HepG2 (cell line): Measurements from ENCODE around the gene C15orf62. TPM values are rescaled to one million over a fixed set of nuclear protein-coding genes. Genes with fewer than 3 reads are reported as not detected.

Source experiments
- FOXJ3 ChIP-seq: sonication (generic); formaldehyde crosslinking; IDR thresholded peaks from 2 replicates; pipeline ENCODE4 v1.4.0; 2020; ENCODE audit warnings: missing genetic modification reagents, mild to moderate bottlenecking, borderline replicate concordance
- GATAD1 ChIP-seq: IDR thresholded peaks from 2 replicates; pipeline ENCODE4 v1.6.1; 2016; ENCODE audit warnings: missing genetic modification reagents, missing compliant biosample characterization
- KLF9 ChIP-seq: IDR thresholded peaks from 2 replicates; pipeline ENCODE4 v1.6.1; 2016; ENCODE audit warnings: low read depth
- YY1 ChIP-seq: IDR thresholded peaks from 2 replicates; pipeline ENCODE4 v1.6.1; 2011; ENCODE audit warnings: low read length, low read depth, moderate library complexity, mild to moderate bottlenecking; ENCODE audit not compliant: insufficient read depth, insufficient replicate concordance
- ZNF136 ChIP-seq: sonication (generic); formaldehyde crosslinking; IDR thresholded peaks from 2 replicates; pipeline ENCODE4 v1.8.1; 2022; ENCODE audit warnings: low read depth, mild to moderate bottlenecking, moderate library complexity, missing genetic modification reagents
- ZNF143 ChIP-seq: sonication (generic); formaldehyde crosslinking; IDR thresholded peaks from 2 replicates; pipeline ENCODE4 v1.4.0; 2020; ENCODE audit warnings: missing genetic modification reagents
- ZNF703 ChIP-seq: sonication (generic); formaldehyde crosslinking; IDR thresholded peaks from 2 replicates; pipeline ENCODE4 v1.5.1; 2020; ENCODE audit warnings: missing genetic modification reagents, mild to moderate bottlenecking, moderate library complexity, borderline replicate concordance
- ZNF761 ChIP-seq: sonication (generic); formaldehyde crosslinking; conservative IDR thresholded peaks from 2 replicates; pipeline ENCODE4 v1.4.0; 2020; ENCODE audit warnings: mild to moderate bottlenecking, missing genetic modification reagents
- polyA plus RNA-seq, 8 experiments: library from polyadenylated mRNA; depleted of rRNA in 3 of 8; stranded (reverse) in 7 of 8; unstranded in 1 of 8; fragments of >200 nt; fragmentation: Illumina TruSeq in 4 of 8; extraction: Trizol in 4 of 8; gene quantifications; 2 replicates each; pipeline versions ENCODE4 v1.2.1 to v1.2.3, GENCODE V29; 2011 to 2016; ENCODE audit warnings: low read depth in 4 of 8, missing spikeins in 1 of 8, mixed read lengths in 1 of 8; ENCODE audit not compliant: insufficient read depth in 1 of 8
- total RNA-seq, 5 experiments: library from RNA; depleted of rRNA; stranded (reverse); fragments of >200 nt; fragmentation: Illumina TruSeq; extraction: Trizol; gene quantifications; 2 replicates each; pipeline ENCODE4 v1.2.3, GENCODE V29; 2016; ENCODE audit warnings: low read depth in 1 of 5
- TF ChIP-seq, protein P1 (sequence below): sonication (generic); formaldehyde crosslinking; IDR thresholded peaks from 2 replicates; pipeline ENCODE4 v1.5.0; 2020; ENCODE audit warnings: missing genetic modification reagents
- TF ChIP-seq, protein P2 (sequence below): sonication (generic); formaldehyde crosslinking; IDR thresholded peaks from 2 replicates; pipeline ENCODE4 v1.4.0; 2020; ENCODE audit warnings: missing genetic modification reagents
- TF ChIP-seq, protein P3 (sequence below), 2 experiments: sonication (generic) in 1 of 2; formaldehyde crosslinking in 1 of 2; IDR thresholded peaks; 2 replicates each; pipeline versions ENCODE4 v1.4.0 to v1.6.1; 2018 to 2020; ENCODE audit warnings: missing genetic modification reagents in 2 of 2, borderline replicate concordance in 1 of 2, low read depth in 1 of 2, mild to moderate bottlenecking in 1 of 2, missing biosample characterization in 1 of 2
- TF ChIP-seq, protein P4 (sequence below): sonication (generic); formaldehyde crosslinking; IDR thresholded peaks from 2 replicates; pipeline ENCODE4 v1.8.0; 2022; ENCODE audit warnings: mild to moderate bottlenecking, missing genetic modification reagents; ENCODE audit not compliant: insufficient replicate concordance
- TF ChIP-seq, protein P5 (sequence below): sonication (generic); formaldehyde crosslinking; IDR thresholded peaks from 2 replicates; pipeline ENCODE4 v1.8.0; 2023; ENCODE audit warnings: mild to moderate bottlenecking, missing genetic modification reagents
- TF ChIP-seq, protein P6 (sequence below): sonication (generic); formaldehyde crosslinking; conservative IDR thresholded peaks from 2 replicates; pipeline ENCODE4 v1.4.0; 2020; ENCODE audit warnings: missing genetic modification reagents

The C15orf62 gene
- total and polyA plus RNA-seq, 2 of the 13 experiments (the other 11 are each of a cell fraction or from before 2014, with no cell fraction given): 0.51 to 1.1 TPM

DNA sequence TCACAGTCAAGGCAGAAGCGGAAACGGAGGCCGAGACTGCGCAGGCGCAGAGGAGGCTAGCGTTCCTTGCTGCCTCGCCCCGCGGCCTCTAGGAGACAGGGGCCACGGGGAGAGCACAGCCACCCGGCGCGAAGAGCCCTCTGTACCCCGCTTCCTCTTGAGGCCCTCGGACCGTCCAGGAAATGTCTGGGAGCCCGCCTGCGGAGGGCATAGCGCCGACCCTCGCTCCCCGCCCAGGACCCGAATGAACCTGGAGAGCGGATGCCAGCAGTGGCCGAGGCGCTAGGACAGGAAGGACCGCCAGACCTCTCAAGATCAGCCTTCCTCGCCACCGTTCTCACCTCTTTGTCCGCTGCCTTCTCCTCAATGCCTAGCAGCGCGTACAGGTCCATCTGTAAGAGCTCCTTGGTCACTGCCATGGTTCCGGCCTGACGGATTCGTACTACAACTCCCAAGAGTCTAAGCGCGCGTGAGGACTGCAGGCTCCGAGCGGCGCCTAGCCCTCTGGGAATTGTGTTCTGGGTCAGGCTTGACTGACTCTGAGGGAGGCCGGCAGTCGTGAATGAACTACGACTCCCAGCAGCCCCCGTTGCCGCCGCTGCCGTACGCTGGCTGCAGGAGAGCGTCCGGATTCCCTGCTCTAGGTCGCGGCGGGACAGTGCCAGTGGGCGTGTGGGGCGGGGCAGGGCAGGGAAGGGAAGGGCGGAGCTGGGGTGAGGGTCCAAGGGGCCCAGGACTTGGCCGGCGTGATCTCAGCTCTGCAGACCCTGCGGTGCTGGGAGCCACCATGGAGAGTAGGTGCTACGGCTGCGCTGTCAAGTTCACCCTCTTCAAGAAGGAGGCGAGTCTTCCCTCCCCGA, 37.5 kb downstream of the C15orf62 start, which contains the start of the genes DNAJC17 and ZFYVE19 (continued):
- TF ChIP-seq ZNF761 (CRISPR knock-in tag) (peak; percentile 47; the same call in 1 of the 2 replicates), YY1 (peak; percentile 83), ZNF703 (CRISPR knock-in tag) (no peak), KLF9 (CRISPR knock-in tag) (0 out of 2 replicates have a peak, but pooled peaks have one; percentile 20), GATAD1 (CRISPR knock-in tag) (peak; percentile 86; the same call in 1 of the 2 replicates), ZNF143 (peak; percentile 98), ZNF136 (CRISPR knock-in tag) (no peak), FOXJ3 (CRISPR knock-in tag) (peak; percentile 7; the same call in 1 of the 2 replicates)
- TF ChIP-seq, protein P1, sequence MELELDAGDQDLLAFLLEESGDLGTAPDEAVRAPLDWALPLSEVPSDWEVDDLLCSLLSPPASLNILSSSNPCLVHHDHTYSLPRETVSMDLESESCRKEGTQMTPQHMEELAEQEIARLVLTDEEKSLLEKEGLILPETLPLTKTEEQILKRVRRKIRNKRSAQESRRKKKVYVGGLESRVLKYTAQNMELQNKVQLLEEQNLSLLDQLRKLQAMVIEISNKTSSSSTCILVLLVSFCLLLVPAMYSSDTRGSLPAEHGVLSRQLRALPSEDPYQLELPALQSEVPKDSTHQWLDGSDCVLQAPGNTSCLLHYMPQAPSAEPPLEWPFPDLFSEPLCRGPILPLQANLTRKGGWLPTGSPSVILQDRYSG (CRISPR knock-in tag): no peak
- TF ChIP-seq, protein P2, sequence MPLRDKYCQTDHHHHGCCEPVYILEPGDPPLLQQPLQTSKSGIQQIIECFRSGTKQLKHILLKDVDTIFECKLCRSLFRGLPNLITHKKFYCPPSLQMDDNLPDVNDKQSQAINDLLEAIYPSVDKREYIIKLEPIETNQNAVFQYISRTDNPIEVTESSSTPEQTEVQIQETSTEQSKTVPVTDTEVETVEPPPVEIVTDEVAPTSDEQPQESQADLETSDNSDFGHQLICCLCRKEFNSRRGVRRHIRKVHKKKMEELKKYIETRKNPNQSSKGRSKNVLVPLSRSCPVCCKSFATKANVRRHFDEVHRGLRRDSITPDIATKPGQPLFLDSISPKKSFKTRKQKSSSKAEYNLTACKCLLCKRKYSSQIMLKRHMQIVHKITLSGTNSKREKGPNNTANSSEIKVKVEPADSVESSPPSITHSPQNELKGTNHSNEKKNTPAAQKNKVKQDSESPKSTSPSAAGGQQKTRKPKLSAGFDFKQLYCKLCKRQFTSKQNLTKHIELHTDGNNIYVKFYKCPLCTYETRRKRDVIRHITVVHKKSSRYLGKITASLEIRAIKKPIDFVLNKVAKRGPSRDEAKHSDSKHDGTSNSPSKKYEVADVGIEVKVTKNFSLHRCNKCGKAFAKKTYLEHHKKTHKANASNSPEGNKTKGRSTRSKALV (CRISPR knock-in tag): peak; percentile 54
- TF ChIP-seq, protein P3, sequence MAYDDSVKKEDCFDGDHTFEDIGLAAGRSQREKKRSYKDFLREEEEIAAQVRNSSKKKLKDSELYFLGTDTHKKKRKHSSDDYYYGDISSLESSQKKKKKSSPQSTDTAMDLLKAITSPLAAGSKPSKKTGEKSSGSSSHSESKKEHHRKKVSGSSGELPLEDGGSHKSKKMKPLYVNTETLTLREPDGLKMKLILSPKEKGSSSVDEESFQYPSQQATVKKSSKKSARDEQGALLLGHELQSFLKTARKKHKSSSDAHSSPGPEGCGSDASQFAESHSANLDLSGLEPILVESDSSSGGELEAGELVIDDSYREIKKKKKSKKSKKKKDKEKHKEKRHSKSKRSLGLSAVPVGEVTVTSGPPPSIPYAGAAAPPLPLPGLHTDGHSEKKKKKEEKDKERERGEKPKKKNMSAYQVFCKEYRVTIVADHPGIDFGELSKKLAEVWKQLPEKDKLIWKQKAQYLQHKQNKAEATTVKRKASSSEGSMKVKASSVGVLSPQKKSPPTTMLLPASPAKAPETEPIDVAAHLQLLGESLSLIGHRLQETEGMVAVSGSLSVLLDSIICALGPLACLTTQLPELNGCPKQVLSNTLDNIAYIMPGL (CRISPR knock-in tag; IDR thresholded peaks at IDR 0.05; ENCODE audit: borderline replicate concordance in 1 of 2, low read depth in 1 of 2): peak in 1 of 2 experiments; percentile 76; a peak in 3 of 4 replicates
- TF ChIP-seq, protein P4, sequence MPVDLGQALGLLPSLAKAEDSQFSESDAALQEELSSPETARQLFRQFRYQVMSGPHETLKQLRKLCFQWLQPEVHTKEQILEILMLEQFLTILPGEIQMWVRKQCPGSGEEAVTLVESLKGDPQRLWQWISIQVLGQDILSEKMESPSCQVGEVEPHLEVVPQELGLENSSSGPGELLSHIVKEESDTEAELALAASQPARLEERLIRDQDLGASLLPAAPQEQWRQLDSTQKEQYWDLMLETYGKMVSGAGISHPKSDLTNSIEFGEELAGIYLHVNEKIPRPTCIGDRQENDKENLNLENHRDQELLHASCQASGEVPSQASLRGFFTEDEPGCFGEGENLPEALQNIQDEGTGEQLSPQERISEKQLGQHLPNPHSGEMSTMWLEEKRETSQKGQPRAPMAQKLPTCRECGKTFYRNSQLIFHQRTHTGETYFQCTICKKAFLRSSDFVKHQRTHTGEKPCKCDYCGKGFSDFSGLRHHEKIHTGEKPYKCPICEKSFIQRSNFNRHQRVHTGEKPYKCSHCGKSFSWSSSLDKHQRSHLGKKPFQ (CRISPR knock-in tag): peak; percentile 81
- TF ChIP-seq, protein P5, sequence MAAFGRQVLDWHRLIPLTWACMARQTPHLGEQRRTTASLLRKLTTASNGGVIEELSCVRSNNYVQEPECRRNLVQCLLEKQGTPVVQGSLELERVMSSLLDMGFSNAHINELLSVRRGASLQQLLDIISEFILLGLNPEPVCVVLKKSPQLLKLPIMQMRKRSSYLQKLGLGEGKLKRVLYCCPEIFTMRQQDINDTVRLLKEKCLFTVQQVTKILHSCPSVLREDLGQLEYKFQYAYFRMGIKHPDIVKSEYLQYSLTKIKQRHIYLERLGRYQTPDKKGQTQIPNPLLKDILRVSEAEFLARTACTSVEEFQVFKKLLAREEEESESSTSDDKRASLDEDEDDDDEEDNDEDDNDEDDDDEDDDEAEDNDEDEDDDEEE (CRISPR knock-in tag): peak; percentile 77; the same call in 1 of the 2 replicates
- TF ChIP-seq, protein P6, sequence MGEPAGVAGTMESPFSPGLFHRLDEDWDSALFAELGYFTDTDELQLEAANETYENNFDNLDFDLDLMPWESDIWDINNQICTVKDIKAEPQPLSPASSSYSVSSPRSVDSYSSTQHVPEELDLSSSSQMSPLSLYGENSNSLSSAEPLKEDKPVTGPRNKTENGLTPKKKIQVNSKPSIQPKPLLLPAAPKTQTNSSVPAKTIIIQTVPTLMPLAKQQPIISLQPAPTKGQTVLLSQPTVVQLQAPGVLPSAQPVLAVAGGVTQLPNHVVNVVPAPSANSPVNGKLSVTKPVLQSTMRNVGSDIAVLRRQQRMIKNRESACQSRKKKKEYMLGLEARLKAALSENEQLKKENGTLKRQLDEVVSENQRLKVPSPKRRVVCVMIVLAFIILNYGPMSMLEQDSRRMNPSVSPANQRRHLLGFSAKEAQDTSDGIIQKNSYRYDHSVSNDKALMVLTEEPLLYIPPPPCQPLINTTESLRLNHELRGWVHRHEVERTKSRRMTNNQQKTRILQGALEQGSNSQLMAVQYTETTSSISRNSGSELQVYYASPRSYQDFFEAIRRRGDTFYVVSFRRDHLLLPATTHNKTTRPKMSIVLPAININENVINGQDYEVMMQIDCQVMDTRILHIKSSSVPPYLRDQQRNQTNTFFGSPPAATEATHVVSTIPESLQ (CRISPR knock-in tag): peak; percentile 69; the same call in 1 of the 2 replicates
